Liver (tissue), 9 donors: ENCODE measurements around the gene KRTAP10-9. TPM values are rescaled to one million over a fixed set of nuclear protein-coding genes. Genes with fewer than 3 reads are reported as not detected.

Source experiments
- DNase-seq: peaks from one replicate; pipeline ENCODE4 v3.0.0-alpha.2; 2017; ENCODE audit warnings: low spot score
- H3K27ac ChIP-seq, 2 donors: one replicate each; pipeline ENCODE4 v1.7.0; 2013; ENCODE audit warnings: inconsistent platforms in 2 of 2, low read length in 2 of 2, control low read depth in 1 of 2, low read depth in 1 of 2, mild to moderate bottlenecking in 1 of 2
- H3K27me3 ChIP-seq, 4 donors: one replicate each; pipeline versions ENCODE4 v1.6.1 to v1.7.0; 2013; ENCODE audit warnings: low read length in 3 of 4, inconsistent platforms in 1 of 4, mild to moderate bottlenecking in 1 of 4, moderate library complexity in 1 of 4; ENCODE audit not compliant: control insufficient read depth in 4 of 4, insufficient read depth in 4 of 4
- H3K36me3 ChIP-seq, 4 donors: one replicate each; pipeline versions ENCODE4 v1.6.1 to v1.7.0; 2013; ENCODE audit warnings: low read length in 3 of 4, mild to moderate bottlenecking in 3 of 4, low read depth in 1 of 4, moderate library complexity in 1 of 4; ENCODE audit not compliant: control insufficient read depth in 4 of 4, insufficient read depth in 3 of 4
- H3K4me1 ChIP-seq, 4 donors: one replicate each; pipeline versions ENCODE4 v1.6.1 to v1.7.0; 2013; ENCODE audit warnings: low read length in 3 of 4, mild to moderate bottlenecking in 3 of 4, moderate library complexity in 1 of 4; ENCODE audit not compliant: control insufficient read depth in 4 of 4, insufficient read depth in 4 of 4
- H3K4me3 ChIP-seq, 3 donors: one replicate each; pipeline versions ENCODE4 v1.6.1 to v1.7.0; 2013; ENCODE audit warnings: low read length in 3 of 3, control low read depth in 1 of 3, low read depth in 1 of 3, mild to moderate bottlenecking in 1 of 3
- H3K9ac ChIP-seq, 2 donors: one replicate each; pipeline ENCODE4 v1.7.0; 2013; ENCODE audit warnings: low read length in 2 of 2, mild to moderate bottlenecking in 2 of 2, moderate library complexity in 2 of 2, control low read depth in 1 of 2, low read depth in 1 of 2
- H3K9me3 ChIP-seq, 4 donors: one replicate each; pipeline versions ENCODE4 v1.6.1 to v1.7.0; 2013; ENCODE audit warnings: low read length in 3 of 4; ENCODE audit not compliant: control insufficient read depth in 4 of 4
- EGR1 ChIP-seq, 2 donors: IDR thresholded peaks; 2 replicates each; pipeline ENCODE4 v1.6.1; 2016 to 2018; ENCODE audit warnings: antibody characterized with exemption in 2 of 2, low read depth in 2 of 2
- FOXA1 ChIP-seq: IDR thresholded peaks from 2 replicates; pipeline ENCODE4 v1.6.1; 2016; ENCODE audit warnings: antibody characterized with exemption
- GABPA ChIP-seq, 2 donors: IDR thresholded peaks in 1 of 2; conservative IDR thresholded peaks in 1 of 2; 2 replicates each; pipeline ENCODE4 v1.6.1; 2016; ENCODE audit warnings: antibody characterized with exemption in 2 of 2, mild to moderate bottlenecking in 1 of 2, moderate library complexity in 1 of 2
- HNF4A ChIP-seq, 2 donors: conservative IDR thresholded peaks; 2 replicates each; pipeline ENCODE4 v1.6.1; 2016; ENCODE audit warnings: antibody characterized with exemption in 2 of 2, mild to moderate bottlenecking in 2 of 2
- HNF4G ChIP-seq: IDR thresholded peaks from 2 replicates; pipeline ENCODE4 v1.6.1; 2016; ENCODE audit warnings: antibody characterized with exemption
- JUND ChIP-seq, 2 donors: IDR thresholded peaks; 2 replicates each; pipeline ENCODE4 v1.6.1; 2016; ENCODE audit warnings: antibody characterized with exemption in 2 of 2
- MAX ChIP-seq: IDR thresholded peaks from 2 replicates; pipeline ENCODE4 v1.6.1; 2016; ENCODE audit warnings: antibody characterized with exemption
- NR2F2 ChIP-seq: IDR thresholded peaks from 2 replicates; pipeline ENCODE4 v1.6.1; 2016; ENCODE audit warnings: antibody characterized with exemption
- RAD21 ChIP-seq, 2 donors: IDR thresholded peaks; 2 replicates each; pipeline ENCODE4 v1.6.1; 2016; ENCODE audit warnings: antibody characterized with exemption in 2 of 2, mild to moderate bottlenecking in 2 of 2
- RXRA ChIP-seq, 2 donors: IDR thresholded peaks; 2 replicates each; pipeline ENCODE4 v1.6.1; 2017 to 2018; ENCODE audit warnings: antibody characterized with exemption in 2 of 2, mild to moderate bottlenecking in 1 of 2
- SP1 ChIP-seq: IDR thresholded peaks from 2 replicates; pipeline ENCODE4 v1.6.1; 2018; ENCODE audit warnings: antibody characterized with exemption, mild to moderate bottlenecking
- YY1 ChIP-seq: IDR thresholded peaks from 2 replicates; pipeline ENCODE4 v1.6.1; 2016; ENCODE audit warnings: antibody characterized with exemption, mild to moderate bottlenecking
- WGBS: extraction: QIAGEN DNeasy Blood & Tissue Kit; methylation state at CpG from one replicate; pipeline ENCODE4 v1.1.7; 2013; 5-methylcytosine and 5-hydroxymethylcytosine counted together
- polyA plus RNA-seq, 2 donors: library from polyadenylated mRNA; stranded (reverse) in 1 of 2; unstranded in 1 of 2; fragments of 200-250 nt in 1 of 2; fragments of >200 nt in 1 of 2; fragmentation: Nextera tagmentation in 1 of 2; extraction: Ambion mirVana in 1 of 2; gene quantifications; one replicate each; pipeline versions ENCODE4 v1.2.1 to v1.2.3, GENCODE V29; 2013 to 2015
- total RNA-seq, 2 donors: library from RNA; depleted of rRNA; stranded (reverse); fragments of >200 nt; gene quantifications; one replicate each; pipeline ENCODE4 v1.2.3, GENCODE V29; 2014
- TF ChIP-seq, protein P1 (sequence below): fragments of 150-350 bp; IDR thresholded peaks from 2 replicates; pipeline ENCODE4 v1.5.1; 2017; ENCODE audit warnings: improper control_type of control experiment, low read depth, low read length; ENCODE audit not compliant: missing input control
- TF ChIP-seq, protein P2 (sequence below): IDR thresholded peaks from 2 replicates; pipeline ENCODE4 v1.6.1; 2016; ENCODE audit warnings: antibody characterized with exemption, mild to moderate bottlenecking
- TF ChIP-seq, protein P3 (sequence below): IDR thresholded peaks from 2 replicates; pipeline ENCODE4 v1.6.1; 2016; ENCODE audit warnings: antibody characterized with exemption
- TF ChIP-seq, protein P4 (sequence below): IDR thresholded peaks from 2 replicates; pipeline ENCODE4 v1.6.1; 2016; ENCODE audit warnings: antibody characterized with exemption
- donor health status: healthy.
- donor health status: healthy.
- donor health status: healthy.
- donor health status: healthy.
- donor health status: healthy.

Gene KRTAP10-9
- total and polyA plus RNA-seq, 4 donors = not detected

DNA sequence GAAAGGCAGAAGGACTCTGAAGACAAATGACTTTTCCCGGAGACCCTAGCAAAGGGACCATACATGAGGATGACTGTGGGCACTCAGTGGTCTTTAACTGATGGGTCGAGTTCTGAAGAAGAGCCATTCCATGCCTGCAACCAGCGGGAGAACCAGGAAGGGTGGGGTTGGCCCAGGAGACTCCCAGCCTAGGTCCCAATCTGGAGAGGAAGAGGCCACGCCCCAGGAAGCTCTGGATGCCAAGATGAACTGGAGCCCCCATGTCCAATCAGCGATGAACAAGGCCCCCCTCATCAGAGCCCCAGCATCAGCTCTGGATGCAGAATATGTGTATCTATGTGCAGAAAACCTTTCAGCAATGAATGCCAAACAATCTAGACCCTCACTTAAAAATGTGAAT is 13.9 kb downstream of the KRTAP10-9 start:
- Histone ChIP-seq H3K27ac (no peak overlapping the region), H3K9ac (no peak overlapping the region), H3K4me3 (no peak overlapping the region), H3K27me3 (peaks cover 0 to 3% (median 0%) of the 10 kb centered on the region in 4 donors), H3K36me3 (no peaks in the 10 kb centered on the region), H3K4me1 (no peaks in the 10 kb centered on the region), H3K9me3 (peaks cover 0 to 11% (median 4%) of the 10 kb centered on the region in 4 donors)
- TF ChIP-seq FOXA1 = no peak
- no peak for TF ChIP-seq RAD21 (IDR thresholded peaks at IDR 0.05)
- TF ChIP-seq, protein P1, sequence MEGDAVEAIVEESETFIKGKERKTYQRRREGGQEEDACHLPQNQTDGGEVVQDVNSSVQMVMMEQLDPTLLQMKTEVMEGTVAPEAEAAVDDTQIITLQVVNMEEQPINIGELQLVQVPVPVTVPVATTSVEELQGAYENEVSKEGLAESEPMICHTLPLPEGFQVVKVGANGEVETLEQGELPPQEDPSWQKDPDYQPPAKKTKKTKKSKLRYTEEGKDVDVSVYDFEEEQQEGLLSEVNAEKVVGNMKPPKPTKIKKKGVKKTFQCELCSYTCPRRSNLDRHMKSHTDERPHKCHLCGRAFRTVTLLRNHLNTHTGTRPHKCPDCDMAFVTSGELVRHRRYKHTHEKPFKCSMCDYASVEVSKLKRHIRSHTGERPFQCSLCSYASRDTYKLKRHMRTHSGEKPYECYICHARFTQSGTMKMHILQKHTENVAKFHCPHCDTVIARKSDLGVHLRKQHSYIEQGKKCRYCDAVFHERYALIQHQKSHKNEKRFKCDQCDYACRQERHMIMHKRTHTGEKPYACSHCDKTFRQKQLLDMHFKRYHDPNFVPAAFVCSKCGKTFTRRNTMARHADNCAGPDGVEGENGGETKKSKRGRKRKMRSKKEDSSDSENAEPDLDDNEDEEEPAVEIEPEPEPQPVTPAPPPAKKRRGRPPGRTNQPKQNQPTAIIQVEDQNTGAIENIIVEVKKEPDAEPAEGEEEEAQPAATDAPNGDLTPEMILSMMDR = no peak
- TF ChIP-seq HNF4A (conservative IDR thresholded peaks at IDR 0.05) = no peak
- no peak for TF ChIP-seq MAX
- no peak for TF ChIP-seq HNF4G
- TF ChIP-seq YY1 = no peak
- TF ChIP-seq, protein P2, sequence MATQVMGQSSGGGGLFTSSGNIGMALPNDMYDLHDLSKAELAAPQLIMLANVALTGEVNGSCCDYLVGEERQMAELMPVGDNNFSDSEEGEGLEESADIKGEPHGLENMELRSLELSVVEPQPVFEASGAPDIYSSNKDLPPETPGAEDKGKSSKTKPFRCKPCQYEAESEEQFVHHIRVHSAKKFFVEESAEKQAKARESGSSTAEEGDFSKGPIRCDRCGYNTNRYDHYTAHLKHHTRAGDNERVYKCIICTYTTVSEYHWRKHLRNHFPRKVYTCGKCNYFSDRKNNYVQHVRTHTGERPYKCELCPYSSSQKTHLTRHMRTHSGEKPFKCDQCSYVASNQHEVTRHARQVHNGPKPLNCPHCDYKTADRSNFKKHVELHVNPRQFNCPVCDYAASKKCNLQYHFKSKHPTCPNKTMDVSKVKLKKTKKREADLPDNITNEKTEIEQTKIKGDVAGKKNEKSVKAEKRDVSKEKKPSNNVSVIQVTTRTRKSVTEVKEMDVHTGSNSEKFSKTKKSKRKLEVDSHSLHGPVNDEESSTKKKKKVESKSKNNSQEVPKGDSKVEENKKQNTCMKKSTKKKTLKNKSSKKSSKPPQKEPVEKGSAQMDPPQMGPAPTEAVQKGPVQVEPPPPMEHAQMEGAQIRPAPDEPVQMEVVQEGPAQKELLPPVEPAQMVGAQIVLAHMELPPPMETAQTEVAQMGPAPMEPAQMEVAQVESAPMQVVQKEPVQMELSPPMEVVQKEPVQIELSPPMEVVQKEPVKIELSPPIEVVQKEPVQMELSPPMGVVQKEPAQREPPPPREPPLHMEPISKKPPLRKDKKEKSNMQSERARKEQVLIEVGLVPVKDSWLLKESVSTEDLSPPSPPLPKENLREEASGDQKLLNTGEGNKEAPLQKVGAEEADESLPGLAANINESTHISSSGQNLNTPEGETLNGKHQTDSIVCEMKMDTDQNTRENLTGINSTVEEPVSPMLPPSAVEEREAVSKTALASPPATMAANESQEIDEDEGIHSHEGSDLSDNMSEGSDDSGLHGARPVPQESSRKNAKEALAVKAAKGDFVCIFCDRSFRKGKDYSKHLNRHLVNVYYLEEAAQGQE = no peak
- TF ChIP-seq RXRA (IDR thresholded peaks at IDR 0.05) = no peak
- no peak for TF ChIP-seq EGR1 (IDR thresholded peaks at IDR 0.05; ENCODE audit: low read depth in 2 of 2)
- no peak for TF ChIP-seq SP1
- TF ChIP-seq, protein P3, sequence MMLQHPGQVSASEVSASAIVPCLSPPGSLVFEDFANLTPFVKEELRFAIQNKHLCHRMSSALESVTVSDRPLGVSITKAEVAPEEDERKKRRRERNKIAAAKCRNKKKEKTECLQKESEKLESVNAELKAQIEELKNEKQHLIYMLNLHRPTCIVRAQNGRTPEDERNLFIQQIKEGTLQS = no peak
- TF ChIP-seq, protein P4, sequence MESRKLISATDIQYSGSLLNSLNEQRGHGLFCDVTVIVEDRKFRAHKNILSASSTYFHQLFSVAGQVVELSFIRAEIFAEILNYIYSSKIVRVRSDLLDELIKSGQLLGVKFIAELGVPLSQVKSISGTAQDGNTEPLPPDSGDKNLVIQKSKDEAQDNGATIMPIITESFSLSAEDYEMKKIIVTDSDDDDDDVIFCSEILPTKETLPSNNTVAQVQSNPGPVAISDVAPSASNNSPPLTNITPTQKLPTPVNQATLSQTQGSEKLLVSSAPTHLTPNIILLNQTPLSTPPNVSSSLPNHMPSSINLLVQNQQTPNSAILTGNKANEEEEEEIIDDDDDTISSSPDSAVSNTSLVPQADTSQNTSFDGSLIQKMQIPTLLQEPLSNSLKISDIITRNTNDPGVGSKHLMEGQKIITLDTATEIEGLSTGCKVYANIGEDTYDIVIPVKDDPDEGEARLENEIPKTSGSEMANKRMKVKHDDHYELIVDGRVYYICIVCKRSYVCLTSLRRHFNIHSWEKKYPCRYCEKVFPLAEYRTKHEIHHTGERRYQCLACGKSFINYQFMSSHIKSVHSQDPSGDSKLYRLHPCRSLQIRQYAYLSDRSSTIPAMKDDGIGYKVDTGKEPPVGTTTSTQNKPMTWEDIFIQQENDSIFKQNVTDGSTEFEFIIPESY = no peak
- TF ChIP-seq GABPA (IDR thresholded peaks at IDR 0.05 in 1 of 2, conservative IDR thresholded peaks at IDR 0.05 in 1 of 2) = no peak
- no peak for TF ChIP-seq NR2F2
- no peak for DNase-seq
- 84% methylated on average over 5 of the region's 5 CpGs for WGBS

GRCh38 chr21:44643741-44644310 is 16.9 kb downstream of the KRTAP10-9 start:
- no peaks in the 10 kb centered on the region for H3K4me1 ChIP-seq
- H3K9ac ChIP-seq = no peak overlapping the region
- peaks cover 0 to 11% (median 4%) of the 10 kb centered on the region in 4 donors for H3K9me3 ChIP-seq
- H3K36me3 ChIP-seq = no peaks in the 10 kb centered on the region
- H3K4me3 ChIP-seq = no peak overlapping the region
- DNase-seq = no peak
- 64% methylated on average over 14 of the region's 14 CpGs for WGBS
- H3K27ac ChIP-seq = no peak overlapping the region
- H3K27me3 ChIP-seq = no peaks in the 10 kb centered on the region
- TF ChIP-seq RXRA (IDR thresholded peaks at IDR 0.05) (no peak), EGR1 (IDR thresholded peaks at IDR 0.05; ENCODE audit: low read depth in 2 of 2) (no peak), MAX (no peak), YY1 (no peak), FOXA1 (no peak), NR2F2 (no peak), JUND (IDR thresholded peaks at IDR 0.05) (no peak), GABPA (IDR thresholded peaks at IDR 0.05 in 1 of 2, conservative IDR thresholded peaks at IDR 0.05 in 1 of 2) (no peak)
- TF ChIP-seq, protein P2 = no peak
- TF ChIP-seq, protein P4 = no peak
- TF ChIP-seq, protein P3 = no peak
